ENCODE results near the gene FAM241A. TPM values are rescaled to one million over a fixed set of nuclear protein-coding genes. Genes with fewer than 3 reads are reported as not detected.
A peak's percentile ranks its signal among the peaks of the same experiment; 100 is the strongest.

Gene FAM241A
- polyA plus RNA-seq, 1 experiment, result 0.36 TPM

DNA sequence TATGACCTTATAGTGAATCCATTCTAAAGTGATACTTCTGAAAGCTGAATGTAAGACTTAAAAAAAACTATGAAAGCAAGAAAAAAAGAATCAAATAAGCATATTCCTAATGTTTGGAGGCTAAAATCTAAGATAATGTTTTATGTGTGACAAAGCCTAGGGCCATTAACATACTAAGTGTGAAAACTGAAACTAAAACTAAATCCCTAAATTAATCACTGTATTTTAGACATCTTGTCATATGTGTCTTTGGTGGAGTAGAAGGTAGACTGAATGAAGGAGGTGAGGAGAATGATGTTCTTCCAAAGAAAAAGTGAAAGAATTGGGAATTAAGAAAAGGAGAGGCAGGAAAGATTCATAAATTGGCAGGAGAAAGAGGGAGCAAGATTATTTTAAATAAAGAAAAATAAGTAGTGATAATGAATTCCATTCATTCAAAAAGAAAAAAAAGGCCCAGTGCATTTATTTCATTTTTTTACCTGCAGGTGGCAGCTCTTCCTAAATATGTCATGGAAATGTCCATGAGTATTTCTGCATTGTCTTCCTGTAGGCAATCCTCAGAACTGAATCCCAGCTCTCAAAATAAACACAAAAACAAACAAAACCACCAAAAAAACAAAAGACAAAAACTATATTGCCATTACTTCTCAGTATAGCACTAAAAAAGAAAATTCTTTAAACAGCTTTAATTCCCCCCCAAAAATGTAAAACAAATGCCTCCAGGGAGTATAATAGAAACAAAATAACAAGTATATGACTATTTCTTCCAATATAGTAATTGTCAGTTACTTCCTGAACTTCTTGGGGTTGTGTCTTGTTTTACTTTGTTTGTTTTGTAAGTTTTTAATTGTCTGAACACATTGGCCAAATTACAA is 69.4 kb downstream of the FAM241A start:
- H3K27ac ChIP-seq (ENCODE audit: low read depth, low read length), result no peak overlapping the region
- ChIA-PET POLR2A (interaction anchor here (0.8 to 0.9 kb wide), 2 partner anchors 15 to 17 kb away, joined by 3 to 4 read pairs; partner anchors contain the start of gene AP1AR), CTCF (interaction anchor here (0.7 to 3.7 kb wide), 14 partner anchors 10 to 115 kb away, joined by 3 to 16 read pairs (median 4); partner anchors contain the start of gene AP1AR)
- TF ChIP-seq CTCF (IDR thresholded peaks at IDR 0.05; ENCODE audit: low read depth, low read length), result peak; percentile 43
- H3K4me3 ChIP-seq (ENCODE audit: low read depth, low read length), result no peak overlapping the region
- no peak for DNase-seq (ENCODE audit: low read depth, low spot score)
- no peaks in the 10 kb centered on the region for H3K9me3 ChIP-seq (ENCODE audit: control insufficient read depth, insufficient read depth, low read length)
- H3K27me3 ChIP-seq (ENCODE audit: control insufficient read depth, insufficient read depth, low read length), result no peaks in the 10 kb centered on the region

DNA sequence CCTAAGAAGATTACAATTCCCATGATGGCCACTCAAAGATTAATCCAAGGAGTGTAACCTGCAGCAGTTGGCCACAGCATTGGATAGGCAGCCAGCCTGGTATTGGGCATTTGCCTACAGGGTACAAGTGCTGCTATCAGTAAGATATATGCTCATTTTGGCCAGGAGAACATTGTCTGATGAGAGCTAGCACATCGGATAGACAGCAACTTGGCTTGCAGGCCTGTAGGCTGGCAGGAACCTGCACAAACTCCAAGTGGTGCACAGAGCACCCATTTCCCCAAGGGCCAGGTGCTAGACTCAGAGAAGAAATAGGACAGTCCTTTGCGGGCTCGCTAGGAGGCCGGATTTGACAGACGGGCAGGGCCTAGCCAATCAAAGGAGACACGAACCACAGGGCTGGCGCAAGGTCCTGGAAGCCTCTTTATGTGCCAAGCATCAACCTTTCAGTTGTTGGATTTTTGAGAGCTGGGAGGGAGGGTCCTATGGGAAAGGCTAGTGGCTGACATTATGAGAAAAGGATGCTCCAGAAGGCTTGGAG is 74.6 kb downstream of the FAM241A start:
- no peak for DNase-seq (ENCODE audit: low read depth, low spot score)
- Histone ChIP-seq H3K4me3 (ENCODE audit: low read depth, low read length) (no peak overlapping the region), H3K27me3 (ENCODE audit: control insufficient read depth, insufficient read depth, low read length) (no peaks in the 10 kb centered on the region), H3K27ac (ENCODE audit: low read depth, low read length) (no peak overlapping the region), H3K9me3 (ENCODE audit: control insufficient read depth, insufficient read depth, low read length) (peaks cover 6% of the 10 kb centered on the region; the same call in 1 of the 2 replicates)
- no peak for TF ChIP-seq CTCF (IDR thresholded peaks at IDR 0.05; ENCODE audit: low read depth, low read length)
- ChIA-PET CTCF (no interaction called here), POLR2A (no interaction called here)

- POLR2A ChIA-PET, result no interaction called here
- no peak overlapping the region for H3K27ac ChIP-seq (ENCODE audit: low read depth, low read length)
- H3K4me3 ChIP-seq (ENCODE audit: low read depth, low read length), result no peak overlapping the region
- no peak for TF ChIP-seq CTCF (IDR thresholded peaks at IDR 0.05; ENCODE audit: low read depth, low read length)
- CTCF ChIA-PET, result interaction anchor here (3.7 kb wide), 1 partner anchor 8 kb away, joined by 13 read pairs; no protein-coding TSS in a partner anchor
- no peak for DNase-seq (ENCODE audit: low read depth, low spot score)
- peaks cover 6% of the 10 kb centered on the region; the same call in 1 of the 2 replicates for H3K9me3 ChIP-seq (ENCODE audit: control insufficient read depth, insufficient read depth, low read length)
- H3K27me3 ChIP-seq (ENCODE audit: control insufficient read depth, insufficient read depth, low read length), result no peaks in the 10 kb centered on the region
These were observed 77.1 kb downstream of the FAM241A start for GRCh38 chr4:112222219-112222955.

- Histone ChIP-seq H3K4me3 (ENCODE audit: low read depth, low read length) (no peak overlapping the region), H3K27ac (ENCODE audit: low read depth, low read length) (no peak overlapping the region), H3K27me3 (ENCODE audit: control insufficient read depth, insufficient read depth, low read length) (no peaks in the 10 kb centered on the region), H3K9me3 (ENCODE audit: control insufficient read depth, insufficient read depth, low read length) (peaks cover 6% of the 10 kb centered on the region; the same call in 1 of the 2 replicates)
- DNase-seq (ENCODE audit: low read depth, low spot score), result no peak
- ChIA-PET POLR2A (no interaction called here), CTCF (interaction anchor here (1.7 to 3.7 kb wide), 3 partner anchors 8 to 125 kb away, joined by 5 to 13 read pairs (median 6); no protein-coding TSS in a partner anchor)
- no peak for TF ChIP-seq CTCF (IDR thresholded peaks at IDR 0.05; ENCODE audit: low read depth, low read length)
These were observed 79.9 kb downstream of the FAM241A start for GRCh38 chr4:112225157-112225556.

Data from AG04450 (cell line).